ENCODE data around the gene NCR2.
"Not testable (repeated sequence)": the region's sequence is repeated elsewhere in the genome, so short reads cannot be mapped to it uniquely, and the experiment has no call there.

The NCR2 gene

GRCh38 chr6:41335296-41335695, at the start of gene NCR2:
Gene NCR2, plus strand, starts transcription at chr6:41335608. Its CDS starts 269 bp downstream, at chr6:41335877.
- no peak for DNase-seq (ENCODE audit: low read depth, low spot score)
- Histone ChIP-seq H3K27ac (no peak within 1 kb of the TSS), H3K9ac (ENCODE audit: insufficient read length) (no peak within 1 kb of the TSS), H3K4me3 (no peak within 1 kb of the TSS), H3K9me3 (ENCODE audit: low read depth, low read length) (no peaks in the 10 kb centered on the region), H3K36me3 (ENCODE audit: insufficient read depth, low read length) (no peaks in the 10 kb centered on the region)
- TF ChIP-seq POLR2AphosphoS5 (IDR thresholded peaks at IDR 0.05; ENCODE audit: borderline replicate concordance, low read depth, low read length) (no peak), FOXP2 (optimal IDR thresholded peaks at IDR 0.05; ENCODE audit: control extremely low read depth, extremely low read length, insufficient read depth) (no peak)

GRCh38 chr6:41286544-41287346, 48.7 kb upstream of the NCR2 start, which contains the start of gene TREM1:
Gene TREM1, minus strand, starts transcription at chr6:41286682. Its CDS starts 27 bp downstream, at chr6:41286655.
- Histone ChIP-seq H3K9me3 (ENCODE audit: low read depth, low read length) (no peaks in the 10 kb centered on the region), H3K4me3 (no peak within 1 kb of the TSS), H3K9ac (ENCODE audit: insufficient read length) (no peak within 1 kb of the TSS), H3K27ac (no peak within 1 kb of the TSS), H3K36me3 (ENCODE audit: insufficient read depth, low read length) (no peaks in the 10 kb centered on the region)
- no peak for TF ChIP-seq POLR2AphosphoS5 (IDR thresholded peaks at IDR 0.05; ENCODE audit: borderline replicate concordance, low read depth, low read length)
- no peak for TF ChIP-seq EZH2 (IDR thresholded peaks at IDR 0.05)
- DNase-seq (ENCODE audit: low read depth, low spot score) = no peak

GRCh38 chr6:41288030-41288753, 47.2 kb upstream of the NCR2 start:
- no peak for DNase-seq (ENCODE audit: low read depth, low spot score)
- TF ChIP-seq FOXP2 (optimal IDR thresholded peaks at IDR 0.05; ENCODE audit: control extremely low read depth, extremely low read length, insufficient read depth) (no peak), EZH2 (IDR thresholded peaks at IDR 0.05) (no peak), POLR2AphosphoS5 (IDR thresholded peaks at IDR 0.05; ENCODE audit: borderline replicate concordance, low read depth, low read length) (no peak)

GRCh38 chr6:41288754-41289129, 46.7 kb upstream of the NCR2 start:
- H3K27ac ChIP-seq = no peak overlapping the region
- no peaks in the 10 kb centered on the region for H3K36me3 ChIP-seq (ENCODE audit: insufficient read depth, low read length)
- DNase-seq (ENCODE audit: low read depth, low spot score) = no peak
- TF ChIP-seq FOXP2 (optimal IDR thresholded peaks at IDR 0.05; ENCODE audit: control extremely low read depth, extremely low read length, insufficient read depth) = no peak
- no peak overlapping the region for H3K9ac ChIP-seq (ENCODE audit: insufficient read length)
- no peaks in the 10 kb centered on the region for H3K9me3 ChIP-seq (ENCODE audit: low read depth, low read length)
- H3K4me3 ChIP-seq = no peak overlapping the region

More at GRCh38 chr6:41288030-41288753, 47.2 kb upstream of the NCR2 start:
- H3K4me3 ChIP-seq = no peak overlapping the region
- no peak overlapping the region for H3K9ac ChIP-seq (ENCODE audit: insufficient read length)
- H3K9me3 ChIP-seq (ENCODE audit: low read depth, low read length) = no peaks in the 10 kb centered on the region
- no peak overlapping the region for H3K27ac ChIP-seq
- no peaks in the 10 kb centered on the region for H3K36me3 ChIP-seq (ENCODE audit: insufficient read depth, low read length)

GRCh38 chr6:41289815-41290214, 45.6 kb upstream of the NCR2 start:
- H3K36me3 ChIP-seq (ENCODE audit: insufficient read depth, low read length) = no peaks in the 10 kb centered on the region
- no peak for DNase-seq (ENCODE audit: low read depth, low spot score)
- no peak overlapping the region for H3K9ac ChIP-seq (ENCODE audit: insufficient read length)
- no peak for TF ChIP-seq EZH2 (IDR thresholded peaks at IDR 0.05)
- no peak for TF ChIP-seq FOXP2 (optimal IDR thresholded peaks at IDR 0.05; ENCODE audit: control extremely low read depth, extremely low read length, insufficient read depth)
- TF ChIP-seq POLR2AphosphoS5 (IDR thresholded peaks at IDR 0.05; ENCODE audit: borderline replicate concordance, low read depth, low read length) = no peak
- no peak overlapping the region for H3K4me3 ChIP-seq
- H3K9me3 ChIP-seq (ENCODE audit: low read depth, low read length) = no peaks in the 10 kb centered on the region
- H3K27ac ChIP-seq = no peak overlapping the region

- no peak for DNase-seq (ENCODE audit: low read depth, low spot score)
- Histone ChIP-seq H3K36me3 (ENCODE audit: insufficient read depth, low read length) (no peaks in the 10 kb centered on the region), H3K27ac (no peak overlapping the region), H3K4me3 (no peak overlapping the region), H3K9ac (ENCODE audit: insufficient read length) (no peak overlapping the region), H3K9me3 (ENCODE audit: low read depth, low read length) (no peaks in the 10 kb centered on the region)
- TF ChIP-seq FOXP2 (optimal IDR thresholded peaks at IDR 0.05; ENCODE audit: control extremely low read depth, extremely low read length, insufficient read depth) (no peak), EZH2 (IDR thresholded peaks at IDR 0.05) (no peak), POLR2AphosphoS5 (IDR thresholded peaks at IDR 0.05; ENCODE audit: borderline replicate concordance, low read depth, low read length) (no peak)
Observed at GRCh38 chr6:41291717-41292116, 43.7 kb upstream of the NCR2 start.

- no peak overlapping the region for H3K27ac ChIP-seq
- DNase-seq (ENCODE audit: low read depth, low spot score) = no peak
- no peaks in the 10 kb centered on the region for H3K9me3 ChIP-seq (ENCODE audit: low read depth, low read length)
- TF ChIP-seq EZH2 (IDR thresholded peaks at IDR 0.05) (no peak), POLR2AphosphoS5 (IDR thresholded peaks at IDR 0.05; ENCODE audit: borderline replicate concordance, low read depth, low read length) (no peak), FOXP2 (optimal IDR thresholded peaks at IDR 0.05; ENCODE audit: control extremely low read depth, extremely low read length, insufficient read depth) (no peak)
- no peaks in the 10 kb centered on the region for H3K36me3 ChIP-seq (ENCODE audit: insufficient read depth, low read length)
- H3K9ac ChIP-seq (ENCODE audit: insufficient read length) = no peak overlapping the region
- no peak overlapping the region for H3K4me3 ChIP-seq
Observed at GRCh38 chr6:41294214-41294872, 41.1 kb upstream of the NCR2 start.

GRCh38 chr6:41297248-41297647, 38.2 kb upstream of the NCR2 start:
- peak; percentile 52 for DNase-seq (ENCODE audit: low read depth, low spot score)
- not testable (repeated sequence) for H3K27ac ChIP-seq; H3K9me3 ChIP-seq (ENCODE audit: low read depth, low read length); H3K4me3 ChIP-seq; H3K9ac ChIP-seq (ENCODE audit: insufficient read length); H3K36me3 ChIP-seq (ENCODE audit: insufficient read depth, low read length)

All from SK-N-MC (cell line).